HepG2 (cell line): ENCODE measurements around the gene PNLDC1. TPM values are rescaled to one million over a fixed set of nuclear protein-coding genes. Genes with fewer than 3 reads are reported as not detected.
A peak's percentile ranks its signal among the peaks of the same experiment; 100 is the strongest.

Source experiments
- RAD51 ChIP-seq: fragments of 450-650 bp; IDR thresholded peaks from 2 replicates; pipeline ENCODE4 v1.6.1; 2016; ENCODE audit warnings: borderline replicate concordance
- SALL1 ChIP-seq: sonication (generic); formaldehyde crosslinking; IDR thresholded peaks from 2 replicates; pipeline ENCODE4 v1.8.0; 2022; ENCODE audit warnings: mild to moderate bottlenecking, missing genetic modification reagents
- SMYD3 ChIP-seq: sonication (generic); formaldehyde crosslinking; IDR thresholded peaks from 2 replicates; pipeline ENCODE4 v1.8.1; 2023; ENCODE audit warnings: mild to moderate bottlenecking, missing genetic modification reagents
- SOX5 ChIP-seq: IDR thresholded peaks from 2 replicates; pipeline ENCODE4 v1.6.1; 2016; ENCODE audit warnings: borderline replicate concordance
- TARDBP ChIP-seq: sonication (generic); formaldehyde crosslinking; IDR thresholded peaks from 2 replicates; pipeline ENCODE4 v1.8.0; 2022; ENCODE audit warnings: mild to moderate bottlenecking, missing genetic modification reagents
- ZBTB25 ChIP-seq: IDR thresholded peaks from 2 replicates; pipeline ENCODE4 v1.6.1; 2018; ENCODE audit warnings: missing genetic modification reagents
- ZFP90 ChIP-seq: sonication (generic); formaldehyde crosslinking; IDR thresholded peaks from 2 replicates; pipeline ENCODE4 v1.8.0; 2022; ENCODE audit warnings: missing genetic modification reagents, mild to moderate bottlenecking, inconsistent platforms, borderline replicate concordance
- ZMAT3 ChIP-seq: sonication (generic); formaldehyde crosslinking; conservative IDR thresholded peaks from 2 replicates; pipeline ENCODE4 v1.7.0; 2021; ENCODE audit warnings: missing genetic modification reagents
- ZNF331 ChIP-seq: sonication (generic); formaldehyde crosslinking; IDR thresholded peaks from 2 replicates; pipeline ENCODE4 v1.4.0; 2020; ENCODE audit warnings: missing genetic modification reagents
- ZNF333 ChIP-seq: sonication (generic); formaldehyde crosslinking; IDR thresholded peaks from 2 replicates; pipeline ENCODE4 v1.4.0; 2020; ENCODE audit warnings: mild to moderate bottlenecking, missing genetic modification reagents, borderline replicate concordance
- ZNF569 ChIP-seq: sonication (generic); formaldehyde crosslinking; IDR thresholded peaks from 2 replicates; pipeline ENCODE4 v1.5.0; 2020; ENCODE audit warnings: mild to moderate bottlenecking, missing genetic modification reagents, moderate library complexity, borderline replicate concordance
- ZNF646 ChIP-seq: sonication (generic); formaldehyde crosslinking; IDR thresholded peaks from 2 replicates; pipeline ENCODE4 v1.9.0; 2021; ENCODE audit warnings: mild to moderate bottlenecking, missing genetic modification reagents
- polyA plus RNA-seq, 8 experiments: library from polyadenylated mRNA; depleted of rRNA in 3 of 8; stranded (reverse) in 7 of 8; unstranded in 1 of 8; fragments of >200 nt; fragmentation: Illumina TruSeq in 4 of 8; extraction: Trizol in 4 of 8; gene quantifications; 2 replicates each; pipeline versions ENCODE4 v1.2.1 to v1.2.3, GENCODE V29; 2011 to 2016; ENCODE audit warnings: low read depth in 4 of 8, missing spikeins in 1 of 8, mixed read lengths in 1 of 8; ENCODE audit not compliant: insufficient read depth in 1 of 8
- total RNA-seq, 5 experiments: library from RNA; depleted of rRNA; stranded (reverse); fragments of >200 nt; fragmentation: Illumina TruSeq; extraction: Trizol; gene quantifications; 2 replicates each; pipeline ENCODE4 v1.2.3, GENCODE V29; 2016; ENCODE audit warnings: low read depth in 1 of 5
- TF ChIP-seq, protein P1 (sequence below): sonication (generic); formaldehyde crosslinking; IDR thresholded peaks from 2 replicates; pipeline ENCODE4 v1.8.0; 2022; ENCODE audit warnings: mild to moderate bottlenecking, missing genetic modification reagents; ENCODE audit not compliant: insufficient replicate concordance
- TF ChIP-seq, protein P2 (sequence below), 2 experiments: sonication (generic) in 1 of 2; formaldehyde crosslinking in 1 of 2; IDR thresholded peaks; 2 replicates each; pipeline versions ENCODE4 v1.4.0 to v1.6.1; 2016 to 2020; ENCODE audit warnings: borderline replicate concordance in 1 of 2, low read depth in 1 of 2, mild to moderate bottlenecking in 1 of 2, missing genetic modification reagents in 1 of 2

PNLDC1 gene
- total and polyA plus RNA-seq, 2 of the 13 experiments (the other 11 are each of a cell fraction or from before 2014, with no cell fraction given) = not detected

GRCh38 chr6:159790149-159790955 is 9.7 kb upstream of the PNLDC1 start, which contains the start of gene MRPL18 (continued):
- TF ChIP-seq ZBTB25 (no peak), ZNF331 (CRISPR knock-in tag) (peak; percentile 49), TARDBP (CRISPR knock-in tag) (0 out of 2 replicates have a peak, but pooled peaks have one; percentile 12), SMYD3 (CRISPR knock-in tag) (no peak), ZMAT3 (CRISPR knock-in tag) (no peak), ZNF646 (no peak), SALL1 (CRISPR knock-in tag) (no peak; the same call in 1 of the 2 replicates), ZNF333 (CRISPR knock-in tag) (no peak), ZFP90 (no peak; the same call in 1 of the 2 replicates), RAD51 (no peak), ZNF569 (CRISPR knock-in tag) (no peak), SOX5 (CRISPR knock-in tag) (no peak)
- TF ChIP-seq, protein P1, sequence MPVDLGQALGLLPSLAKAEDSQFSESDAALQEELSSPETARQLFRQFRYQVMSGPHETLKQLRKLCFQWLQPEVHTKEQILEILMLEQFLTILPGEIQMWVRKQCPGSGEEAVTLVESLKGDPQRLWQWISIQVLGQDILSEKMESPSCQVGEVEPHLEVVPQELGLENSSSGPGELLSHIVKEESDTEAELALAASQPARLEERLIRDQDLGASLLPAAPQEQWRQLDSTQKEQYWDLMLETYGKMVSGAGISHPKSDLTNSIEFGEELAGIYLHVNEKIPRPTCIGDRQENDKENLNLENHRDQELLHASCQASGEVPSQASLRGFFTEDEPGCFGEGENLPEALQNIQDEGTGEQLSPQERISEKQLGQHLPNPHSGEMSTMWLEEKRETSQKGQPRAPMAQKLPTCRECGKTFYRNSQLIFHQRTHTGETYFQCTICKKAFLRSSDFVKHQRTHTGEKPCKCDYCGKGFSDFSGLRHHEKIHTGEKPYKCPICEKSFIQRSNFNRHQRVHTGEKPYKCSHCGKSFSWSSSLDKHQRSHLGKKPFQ (CRISPR knock-in tag) = peak; percentile 72
- TF ChIP-seq, protein P2, sequence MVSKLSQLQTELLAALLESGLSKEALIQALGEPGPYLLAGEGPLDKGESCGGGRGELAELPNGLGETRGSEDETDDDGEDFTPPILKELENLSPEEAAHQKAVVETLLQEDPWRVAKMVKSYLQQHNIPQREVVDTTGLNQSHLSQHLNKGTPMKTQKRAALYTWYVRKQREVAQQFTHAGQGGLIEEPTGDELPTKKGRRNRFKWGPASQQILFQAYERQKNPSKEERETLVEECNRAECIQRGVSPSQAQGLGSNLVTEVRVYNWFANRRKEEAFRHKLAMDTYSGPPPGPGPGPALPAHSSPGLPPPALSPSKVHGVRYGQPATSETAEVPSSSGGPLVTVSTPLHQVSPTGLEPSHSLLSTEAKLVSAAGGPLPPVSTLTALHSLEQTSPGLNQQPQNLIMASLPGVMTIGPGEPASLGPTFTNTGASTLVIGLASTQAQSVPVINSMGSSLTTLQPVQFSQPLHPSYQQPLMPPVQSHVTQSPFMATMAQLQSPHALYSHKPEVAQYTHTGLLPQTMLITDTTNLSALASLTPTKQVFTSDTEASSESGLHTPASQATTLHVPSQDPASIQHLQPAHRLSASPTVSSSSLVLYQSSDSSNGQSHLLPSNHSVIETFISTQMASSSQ (IDR thresholded peaks at IDR 0.05; ENCODE audit: low read depth) = no peak
- TF ChIP-seq, protein P2 (CRISPR knock-in tag; IDR thresholded peaks at IDR 0.05; ENCODE audit: borderline replicate concordance) = no peak
